Bronchial epithelial cell (primary cell): Measurements from ENCODE around the gene TRIM17. TPM values are rescaled to one million over a fixed set of nuclear protein-coding genes. Genes with fewer than 3 reads are reported as not detected.

ENCODE experiments used
- DNase-seq: peaks from one replicate; pipeline ENCODE4 v3.0.0-alpha.2; 2010; ENCODE audit warnings: low read depth
- FAIRE-seq: peaks from 2 replicates; lab custom pipeline; 2011; peaks lifted over from hg19 to GRCh38; lab: Jason Lieb, UNC
- H3K27me3 ChIP-seq: 2 replicates; pipeline ENCODE4 v1.5.1; 2011; ENCODE audit warnings: low read length; ENCODE audit not compliant: control insufficient read depth, insufficient read depth
- H3K36me3 ChIP-seq: 2 replicates; pipeline ENCODE4 v1.5.1; 2011; ENCODE audit warnings: low read length; ENCODE audit not compliant: control insufficient read depth, insufficient read depth
- H3K4me3 ChIP-seq: 2 replicates; pipeline ENCODE4 v1.5.1; 2011; ENCODE audit warnings: mild to moderate bottlenecking, low read depth, low read length, control low read depth
- total RNA-seq: library from RNA; depleted of rRNA; stranded (reverse); fragments of >200 nt; gene quantifications from 2 replicates; pipeline ENCODE4 v1.2.1, GENCODE V29; 2014
- TF ChIP-seq, protein P1 (sequence below): IDR thresholded peaks from 2 replicates; pipeline ENCODE4 v1.5.1; 2011; ENCODE audit warnings: mild to moderate bottlenecking, moderate library complexity, low read length, control low read depth, inconsistent platforms; ENCODE audit not compliant: insufficient read depth, severe bottlenecking

Gene TRIM17
- total RNA-seq, 1 donor from 2014 or later: 1.6 TPM

DNA sequence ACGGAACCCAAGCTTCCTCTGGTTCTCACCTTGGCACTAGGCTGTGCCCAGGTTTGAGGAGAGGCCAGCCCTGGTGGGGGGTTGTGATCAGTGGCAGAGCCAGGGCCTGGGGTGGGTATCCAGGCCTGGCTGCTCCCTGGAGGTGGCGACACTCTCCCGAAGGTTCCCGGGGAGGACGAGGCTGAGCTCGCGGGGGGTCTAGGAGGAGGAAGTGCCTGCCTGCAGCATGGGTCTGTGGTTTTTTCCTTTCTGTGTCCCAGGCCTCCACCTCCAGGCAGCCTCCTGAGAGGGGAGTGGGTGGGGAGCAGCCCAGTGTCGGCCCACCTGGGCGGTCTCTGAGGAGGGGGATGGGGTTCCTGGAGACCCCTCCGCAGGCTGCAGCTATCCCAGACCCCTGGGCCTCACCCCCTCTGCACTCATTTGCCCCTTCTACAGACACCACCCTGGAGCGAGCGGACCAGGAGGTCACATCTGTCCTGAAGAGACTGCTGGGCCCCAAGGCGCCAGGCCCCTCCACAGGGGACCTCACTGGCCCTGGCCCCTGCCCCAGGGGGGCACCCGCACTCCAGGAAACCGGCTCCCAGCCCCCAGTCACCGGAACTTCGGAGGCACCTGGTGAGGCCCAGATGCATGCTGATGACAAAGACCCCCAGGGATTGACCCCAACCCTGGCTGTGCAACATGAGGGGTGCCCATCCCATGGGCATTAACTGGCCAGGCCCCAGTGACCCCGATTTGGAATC, 54.3 kb downstream of the TRIM17 start:
- H3K27me3 ChIP-seq: peaks cover 1% of the 10 kb centered on the region
- TF ChIP-seq, protein P1, sequence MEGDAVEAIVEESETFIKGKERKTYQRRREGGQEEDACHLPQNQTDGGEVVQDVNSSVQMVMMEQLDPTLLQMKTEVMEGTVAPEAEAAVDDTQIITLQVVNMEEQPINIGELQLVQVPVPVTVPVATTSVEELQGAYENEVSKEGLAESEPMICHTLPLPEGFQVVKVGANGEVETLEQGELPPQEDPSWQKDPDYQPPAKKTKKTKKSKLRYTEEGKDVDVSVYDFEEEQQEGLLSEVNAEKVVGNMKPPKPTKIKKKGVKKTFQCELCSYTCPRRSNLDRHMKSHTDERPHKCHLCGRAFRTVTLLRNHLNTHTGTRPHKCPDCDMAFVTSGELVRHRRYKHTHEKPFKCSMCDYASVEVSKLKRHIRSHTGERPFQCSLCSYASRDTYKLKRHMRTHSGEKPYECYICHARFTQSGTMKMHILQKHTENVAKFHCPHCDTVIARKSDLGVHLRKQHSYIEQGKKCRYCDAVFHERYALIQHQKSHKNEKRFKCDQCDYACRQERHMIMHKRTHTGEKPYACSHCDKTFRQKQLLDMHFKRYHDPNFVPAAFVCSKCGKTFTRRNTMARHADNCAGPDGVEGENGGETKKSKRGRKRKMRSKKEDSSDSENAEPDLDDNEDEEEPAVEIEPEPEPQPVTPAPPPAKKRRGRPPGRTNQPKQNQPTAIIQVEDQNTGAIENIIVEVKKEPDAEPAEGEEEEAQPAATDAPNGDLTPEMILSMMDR: no peak
- H3K4me3 ChIP-seq: no peak overlapping the region
- DNase-seq (no peak), FAIRE-seq (no peak)
- no peaks in the 10 kb centered on the region for H3K36me3 ChIP-seq

DNA sequence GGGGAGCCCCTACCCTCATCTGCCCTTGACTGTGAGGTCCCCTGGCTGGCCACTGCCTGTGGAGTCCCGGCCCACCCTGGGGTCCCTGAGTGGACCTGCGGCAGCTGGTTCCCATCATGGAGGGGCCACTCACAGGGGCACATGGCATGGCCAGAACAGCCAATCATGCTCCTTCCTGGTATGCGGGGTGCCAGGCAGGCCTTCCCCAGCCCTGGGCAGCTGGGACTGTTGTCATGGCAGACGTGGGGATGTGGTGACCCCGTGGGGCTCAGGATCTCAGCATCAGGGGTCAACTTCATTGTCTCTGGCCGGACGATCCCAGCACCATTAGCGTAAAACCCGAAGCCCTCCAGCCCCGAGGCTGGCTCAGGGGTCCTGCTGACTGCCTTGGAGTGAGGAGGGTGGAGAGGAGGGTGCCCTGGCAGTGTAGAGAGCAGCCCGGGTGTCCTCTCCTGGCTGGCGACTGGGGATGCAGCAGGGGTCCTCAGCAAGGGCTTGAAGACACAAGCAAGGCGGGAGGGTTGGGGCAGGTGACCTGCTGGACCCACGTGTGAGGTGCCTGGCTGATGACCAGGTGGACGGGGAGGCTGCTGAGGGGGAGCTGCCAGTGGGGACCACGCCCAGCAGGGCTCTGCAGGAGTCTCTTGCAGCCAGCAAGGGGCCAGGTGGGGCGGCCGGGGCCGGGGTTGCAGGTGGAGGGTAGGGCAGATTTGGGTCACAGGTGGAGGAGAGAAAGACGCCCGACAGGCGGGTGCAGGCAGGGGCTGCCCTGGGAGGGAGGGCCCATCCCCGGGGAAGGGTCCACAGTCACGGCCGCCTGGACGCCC, 55.1 kb downstream of the TRIM17 start:
- TF ChIP-seq, protein P1: no peak
- Histone ChIP-seq H3K36me3 (no peaks in the 10 kb centered on the region), H3K4me3 (no peak overlapping the region), H3K27me3 (no peaks in the 10 kb centered on the region)
- no peak for DNase-seq
- FAIRE-seq: no peak

DNA sequence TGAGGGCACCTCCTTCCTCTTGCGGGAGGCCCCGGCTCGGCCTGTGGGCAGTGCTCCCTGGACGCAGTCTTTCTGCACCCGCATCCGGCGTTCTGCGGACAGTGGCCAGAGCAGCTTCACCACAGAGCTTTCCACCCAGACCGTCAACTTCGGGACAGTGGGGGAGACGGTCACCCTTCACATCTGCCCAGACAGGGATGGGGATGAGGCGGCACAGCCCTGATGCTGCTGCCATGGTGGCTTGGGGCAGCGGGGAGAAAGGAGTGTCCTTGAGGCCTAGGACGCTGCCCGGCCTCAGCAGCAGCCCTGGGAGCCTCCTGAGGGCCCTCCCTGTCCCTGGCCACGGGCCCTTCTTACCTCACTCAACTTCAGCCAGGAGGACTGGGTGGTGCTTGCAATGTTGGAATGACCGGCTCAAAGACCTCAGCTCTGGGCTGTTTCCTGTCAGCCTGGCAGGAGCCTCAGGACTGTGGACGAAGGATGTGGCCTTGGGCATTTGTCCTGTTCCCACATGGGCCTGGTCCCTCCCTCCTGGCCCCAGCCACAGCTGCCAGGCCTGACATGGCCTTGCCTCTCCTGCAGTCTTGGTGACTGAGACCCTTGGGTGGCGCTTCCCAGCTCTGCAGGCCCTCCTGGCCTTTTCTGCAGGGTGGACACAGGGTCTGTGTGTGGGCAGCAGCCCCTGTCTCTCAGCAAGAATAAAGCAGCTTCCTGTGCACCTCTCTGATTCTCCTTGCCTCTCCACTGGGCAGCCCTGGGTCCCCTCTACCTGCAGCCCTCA, 55.9 kb downstream of the TRIM17 start:
- DNase-seq: no peak
- no peak for FAIRE-seq
- Histone ChIP-seq H3K27me3 (no peaks in the 10 kb centered on the region), H3K36me3 (no peaks in the 10 kb centered on the region), H3K4me3 (no peak overlapping the region)
- TF ChIP-seq, protein P1: no peak

DNA sequence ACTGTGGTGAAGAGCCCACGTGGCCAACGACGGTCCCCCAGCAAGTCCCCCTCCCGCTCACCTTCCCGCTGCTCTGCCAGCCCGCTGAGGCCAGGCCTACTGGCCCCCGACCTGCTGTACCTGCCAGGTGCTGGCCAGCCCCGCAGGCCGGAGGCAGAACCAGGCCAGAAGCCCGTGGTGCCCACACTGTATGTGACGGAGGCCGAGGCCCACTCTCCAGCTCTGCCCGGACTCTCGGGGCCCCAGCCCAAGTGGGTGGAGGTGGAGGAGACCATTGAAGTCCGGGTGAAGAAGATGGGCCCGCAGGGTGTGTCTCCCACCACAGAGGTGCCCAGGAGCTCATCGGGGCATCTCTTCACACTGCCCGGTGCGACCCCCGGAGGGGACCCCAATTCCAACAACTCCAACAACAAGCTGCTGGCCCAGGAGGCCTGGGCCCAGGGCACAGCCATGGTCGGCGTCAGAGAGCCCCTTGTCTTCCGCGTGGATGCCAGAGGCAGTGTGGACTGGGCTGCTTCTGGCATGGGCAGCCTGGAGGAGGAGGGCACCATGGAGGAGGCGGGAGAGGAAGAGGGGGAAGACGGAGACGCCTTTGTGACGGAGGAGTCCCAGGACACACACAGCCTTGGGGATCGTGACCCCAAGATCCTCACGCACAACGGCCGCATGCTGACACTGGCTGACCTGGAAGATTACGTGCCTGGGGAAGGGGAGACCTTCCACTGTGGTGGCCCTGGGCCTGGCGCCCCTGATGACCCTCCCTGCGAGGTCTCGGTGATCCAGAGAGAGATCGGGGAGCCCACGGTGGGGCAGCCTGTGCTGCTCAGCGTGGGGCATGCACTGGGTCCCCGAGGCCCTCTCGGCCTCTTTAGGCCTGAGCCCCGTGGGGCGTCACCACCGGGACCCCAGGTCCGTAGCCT, 56.8 kb downstream of the TRIM17 start:
- Histone ChIP-seq H3K36me3 (no peaks in the 10 kb centered on the region), H3K4me3 (no peak overlapping the region), H3K27me3 (no peaks in the 10 kb centered on the region)
- DNase-seq (no peak), FAIRE-seq (no peak)
- TF ChIP-seq, protein P1: no peak
